D721Med (cell line): Measurements from ENCODE around the gene USP48.
"Not testable (repeated sequence)": the region's sequence is repeated elsewhere in the genome, so short reads cannot be mapped to it uniquely, and the experiment has no call there.

ENCODE experiments used
- DNase-seq: peaks from one replicate; pipeline ENCODE4 v3.0.0; 2011; ENCODE audit warnings: low spot score; ENCODE audit not compliant: insufficient read length
- FAIRE-seq: peaks from 2 replicates; lab custom pipeline; 2011; peaks lifted over from hg19 to GRCh38; lab: Jason Lieb, UNC
- TF ChIP-seq, protein P1 (sequence below): IDR thresholded peaks from 2 replicates; pipeline ENCODE4 v1.5.1; 2012; ENCODE audit warnings: mild to moderate bottlenecking, control low read depth; ENCODE audit not compliant: insufficient read depth; ENCODE audit errors: missing control alignments

Gene USP48

DNA sequence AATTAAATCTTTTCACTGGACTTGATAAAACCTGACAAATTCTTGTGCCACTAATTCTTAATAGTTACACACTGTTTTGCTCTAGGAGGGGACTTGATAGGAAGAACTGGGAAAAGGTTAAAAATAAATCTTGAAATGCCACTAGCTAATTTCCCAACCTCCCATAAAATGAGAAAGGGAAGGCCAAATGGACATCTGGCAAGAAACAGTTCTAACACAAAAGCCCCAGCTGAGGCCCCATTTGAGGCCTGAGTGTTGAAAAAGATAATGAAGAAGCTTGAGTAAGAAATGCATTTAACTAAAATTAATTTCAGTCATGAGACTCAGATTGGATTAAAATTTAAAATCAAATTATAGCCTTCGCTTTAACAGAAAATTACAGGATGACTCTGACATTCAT is 102.6 kb downstream of the USP48 start:
- DNase-seq: no peak
- TF ChIP-seq, protein P1, sequence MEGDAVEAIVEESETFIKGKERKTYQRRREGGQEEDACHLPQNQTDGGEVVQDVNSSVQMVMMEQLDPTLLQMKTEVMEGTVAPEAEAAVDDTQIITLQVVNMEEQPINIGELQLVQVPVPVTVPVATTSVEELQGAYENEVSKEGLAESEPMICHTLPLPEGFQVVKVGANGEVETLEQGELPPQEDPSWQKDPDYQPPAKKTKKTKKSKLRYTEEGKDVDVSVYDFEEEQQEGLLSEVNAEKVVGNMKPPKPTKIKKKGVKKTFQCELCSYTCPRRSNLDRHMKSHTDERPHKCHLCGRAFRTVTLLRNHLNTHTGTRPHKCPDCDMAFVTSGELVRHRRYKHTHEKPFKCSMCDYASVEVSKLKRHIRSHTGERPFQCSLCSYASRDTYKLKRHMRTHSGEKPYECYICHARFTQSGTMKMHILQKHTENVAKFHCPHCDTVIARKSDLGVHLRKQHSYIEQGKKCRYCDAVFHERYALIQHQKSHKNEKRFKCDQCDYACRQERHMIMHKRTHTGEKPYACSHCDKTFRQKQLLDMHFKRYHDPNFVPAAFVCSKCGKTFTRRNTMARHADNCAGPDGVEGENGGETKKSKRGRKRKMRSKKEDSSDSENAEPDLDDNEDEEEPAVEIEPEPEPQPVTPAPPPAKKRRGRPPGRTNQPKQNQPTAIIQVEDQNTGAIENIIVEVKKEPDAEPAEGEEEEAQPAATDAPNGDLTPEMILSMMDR: no peak
- FAIRE-seq: no peak

DNA sequence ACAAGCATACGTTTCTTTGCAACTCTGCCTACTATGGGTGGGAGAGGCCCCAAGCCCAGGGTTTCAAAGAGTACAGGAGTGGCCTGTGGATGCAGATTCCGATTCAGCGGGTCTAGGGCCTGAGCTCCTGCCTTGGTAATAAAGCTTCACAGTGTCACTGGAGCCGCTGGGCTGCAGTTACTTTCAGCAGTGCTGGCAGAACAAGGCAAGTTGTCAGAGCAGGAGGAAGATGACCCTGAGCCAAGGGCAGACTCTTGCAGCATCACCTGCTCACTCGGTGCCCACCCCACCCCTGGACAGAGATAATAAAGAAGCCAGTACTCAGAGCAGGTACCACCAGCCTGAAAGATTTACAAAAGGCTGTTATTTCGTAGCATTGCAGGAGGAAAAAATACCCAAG is 105.8 kb downstream of the USP48 start:
- FAIRE-seq (no peak), DNase-seq (no peak)
- TF ChIP-seq, protein P1: no peak

DNA sequence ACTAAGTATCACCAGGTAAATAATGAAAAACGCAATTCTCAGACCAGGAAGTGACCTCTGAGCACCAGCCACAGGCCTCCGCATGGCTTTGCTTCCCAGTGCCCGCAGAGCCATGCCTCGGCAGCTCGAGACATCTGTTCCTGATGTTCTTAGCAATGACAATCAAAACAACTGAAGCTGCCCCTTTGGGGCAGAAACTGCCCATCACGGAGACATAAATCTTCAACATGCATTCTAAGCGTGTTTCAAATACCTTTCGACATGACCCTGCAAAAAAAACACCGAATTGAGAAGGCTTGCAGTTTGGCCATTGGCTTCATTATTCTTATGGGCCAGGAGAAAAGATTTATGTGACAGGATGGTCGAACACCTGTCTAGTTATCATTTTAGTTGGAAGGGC is 108.0 kb downstream of the USP48 start:
- TF ChIP-seq, protein P1: no peak
- DNase-seq (no peak), FAIRE-seq (no peak)

DNA sequence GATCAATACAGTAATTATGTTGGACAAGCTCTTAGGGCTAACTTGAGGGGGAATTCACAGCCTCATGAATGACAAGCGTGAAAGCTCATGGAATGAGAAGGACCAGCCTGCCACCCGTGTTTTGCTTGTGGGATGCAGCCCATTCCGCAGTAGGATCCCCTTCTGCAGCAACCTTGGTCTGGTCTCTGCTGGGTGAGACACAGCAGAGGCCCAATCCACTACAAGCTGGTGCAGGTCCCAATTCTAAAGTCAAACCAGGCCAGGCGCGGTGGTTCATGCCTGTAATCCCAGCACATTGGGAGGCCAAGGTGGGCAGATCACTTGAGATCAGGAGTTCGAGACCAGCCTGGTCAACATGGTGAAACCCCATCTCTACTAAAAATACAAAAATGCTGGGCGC is 109.1 kb downstream of the USP48 start:
- DNase-seq, FAIRE-seq: not testable (repeated sequence)

DNA sequence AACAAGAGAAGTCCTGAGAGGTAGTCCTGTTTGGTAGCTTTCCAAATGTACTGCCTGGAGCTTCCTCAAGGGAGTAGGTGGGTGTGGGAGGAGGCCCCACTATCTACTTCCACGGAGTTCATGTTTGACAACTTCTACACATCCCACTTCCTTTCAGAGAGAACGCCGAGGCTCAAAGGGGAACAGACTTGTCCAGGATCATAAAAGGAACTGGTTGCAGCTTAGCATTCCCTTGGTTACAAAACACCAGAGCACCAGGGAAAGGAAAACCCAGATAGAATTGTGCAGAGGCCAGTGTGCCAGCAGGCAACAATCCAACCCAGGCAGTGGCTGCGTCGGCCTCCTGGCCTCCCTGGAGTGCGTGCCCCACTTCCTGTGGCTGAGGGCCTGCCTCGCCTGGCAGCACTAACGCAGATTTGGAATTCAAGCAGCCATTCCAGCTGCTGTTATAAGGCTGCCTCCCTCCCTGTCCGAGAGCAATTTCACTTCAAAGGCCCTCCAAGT is 109.6 kb downstream of the USP48 start:
- no peak for DNase-seq
- FAIRE-seq: no peak
- TF ChIP-seq, protein P1: no peak

DNA sequence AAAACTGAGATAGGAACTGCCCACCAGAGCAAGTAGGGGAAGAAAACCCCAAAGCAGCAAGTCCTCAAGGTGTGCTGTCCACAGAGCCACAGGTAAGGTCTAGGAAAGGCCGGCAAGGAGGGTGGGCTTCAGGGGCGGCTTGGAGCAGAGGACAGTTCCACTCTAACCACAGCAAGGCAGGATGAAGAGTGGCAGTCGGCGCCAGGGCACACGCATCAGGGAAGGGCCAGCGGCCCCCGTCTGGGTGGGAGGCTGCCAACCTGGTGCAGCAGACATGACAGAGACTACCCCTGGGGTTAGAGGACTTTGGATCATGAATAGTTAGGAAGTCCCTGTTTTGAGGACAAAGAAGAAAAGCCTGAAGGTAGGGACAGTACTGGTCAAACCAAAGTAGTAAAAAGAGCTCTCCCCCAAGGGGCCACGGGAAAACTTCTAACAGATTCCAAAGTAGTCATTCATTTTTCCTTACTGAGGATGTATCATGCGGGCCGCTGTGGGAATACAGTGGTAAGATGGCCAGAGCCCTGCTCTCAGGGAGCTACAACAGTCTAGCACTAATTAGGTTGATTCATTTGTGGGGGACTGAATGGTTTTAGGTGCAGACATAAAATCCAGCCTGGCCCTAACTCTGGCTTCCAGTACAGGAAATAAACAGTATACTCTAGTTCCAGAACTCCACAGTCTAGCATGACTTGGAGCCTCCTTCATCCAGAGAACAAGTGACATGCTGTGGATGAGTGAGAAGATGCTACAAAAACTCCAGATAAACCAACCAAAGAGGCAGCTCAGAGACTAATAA is 110.3 kb downstream of the USP48 start:
- FAIRE-seq: no peak
- TF ChIP-seq, protein P1: no peak
- no peak for DNase-seq

DNA sequence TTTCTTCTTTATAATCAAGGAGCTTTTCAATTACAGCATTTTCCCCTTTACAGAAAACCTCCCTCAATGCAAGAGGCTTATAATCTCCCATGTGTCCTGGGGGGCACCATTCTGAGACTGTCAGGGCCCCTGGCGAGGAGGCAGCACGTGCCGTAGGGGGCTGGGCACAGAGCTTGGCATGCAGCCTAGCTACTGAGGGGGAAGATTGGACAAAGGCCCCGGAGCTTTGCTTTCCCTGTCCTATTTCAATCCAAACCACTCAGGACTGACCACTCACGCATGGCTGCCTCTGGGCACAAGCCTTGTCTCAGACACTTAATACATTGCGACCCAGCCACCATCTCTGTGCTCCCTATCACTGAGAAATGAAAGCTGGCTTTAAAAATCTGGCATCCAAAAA is 111.0 kb downstream of the USP48 start:
- TF ChIP-seq, protein P1: no peak
- FAIRE-seq (no peak), DNase-seq (no peak)
